ENCODE data around the gene MEIS1.

Gene MEIS1

GRCh38 chr2:66408905-66409304, 26.0 kb upstream of the MEIS1 start:
- Histone ChIP-seq H3F3A (ENCODE audit: control insufficient read depth, insufficient read depth) (no peaks in the 10 kb centered on the region), H3K9me3 (ENCODE audit: control insufficient read depth, insufficient read depth, low read length) (no peaks in the 10 kb centered on the region), H3K27me3 (ENCODE audit: control insufficient read depth, low read length) (0 out of 2 replicates have a peak, but pooled peaks cover 5% of the 10 kb centered on the region), H3K4me2 (ENCODE audit: low read length) (no peak overlapping the region), H4K20me1 (ENCODE audit: control insufficient read depth, insufficient read depth, low read depth, low read length) (no peaks in the 10 kb centered on the region), H3K4me3 (ENCODE audit: low read length) (no peak overlapping the region), H3K79me2 (ENCODE audit: control insufficient read depth, low read length) (no peaks in the 10 kb centered on the region), H3K9me2 (replicated peaks; ENCODE audit: control insufficient read depth, low read length) (no peaks in the 10 kb centered on the region), H3K4me1 (ENCODE audit: control insufficient read depth, low read length) (no peaks in the 10 kb centered on the region), H3K36me3 (ENCODE audit: control insufficient read depth, low read length) (no peaks in the 10 kb centered on the region), H3K27ac (ENCODE audit: low read depth, low read length) (no peak overlapping the region)
- TF ChIP-seq EZH2phosphoT487 (IDR thresholded peaks at IDR 0.05; ENCODE audit: borderline replicate concordance, low read length), result no peak
- TF ChIP-seq, protein P1, sequence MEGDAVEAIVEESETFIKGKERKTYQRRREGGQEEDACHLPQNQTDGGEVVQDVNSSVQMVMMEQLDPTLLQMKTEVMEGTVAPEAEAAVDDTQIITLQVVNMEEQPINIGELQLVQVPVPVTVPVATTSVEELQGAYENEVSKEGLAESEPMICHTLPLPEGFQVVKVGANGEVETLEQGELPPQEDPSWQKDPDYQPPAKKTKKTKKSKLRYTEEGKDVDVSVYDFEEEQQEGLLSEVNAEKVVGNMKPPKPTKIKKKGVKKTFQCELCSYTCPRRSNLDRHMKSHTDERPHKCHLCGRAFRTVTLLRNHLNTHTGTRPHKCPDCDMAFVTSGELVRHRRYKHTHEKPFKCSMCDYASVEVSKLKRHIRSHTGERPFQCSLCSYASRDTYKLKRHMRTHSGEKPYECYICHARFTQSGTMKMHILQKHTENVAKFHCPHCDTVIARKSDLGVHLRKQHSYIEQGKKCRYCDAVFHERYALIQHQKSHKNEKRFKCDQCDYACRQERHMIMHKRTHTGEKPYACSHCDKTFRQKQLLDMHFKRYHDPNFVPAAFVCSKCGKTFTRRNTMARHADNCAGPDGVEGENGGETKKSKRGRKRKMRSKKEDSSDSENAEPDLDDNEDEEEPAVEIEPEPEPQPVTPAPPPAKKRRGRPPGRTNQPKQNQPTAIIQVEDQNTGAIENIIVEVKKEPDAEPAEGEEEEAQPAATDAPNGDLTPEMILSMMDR (IDR thresholded peaks at IDR 0.05; ENCODE audit: low read depth, low read length, poor library complexity, severe bottlenecking), result no peak

DNA sequence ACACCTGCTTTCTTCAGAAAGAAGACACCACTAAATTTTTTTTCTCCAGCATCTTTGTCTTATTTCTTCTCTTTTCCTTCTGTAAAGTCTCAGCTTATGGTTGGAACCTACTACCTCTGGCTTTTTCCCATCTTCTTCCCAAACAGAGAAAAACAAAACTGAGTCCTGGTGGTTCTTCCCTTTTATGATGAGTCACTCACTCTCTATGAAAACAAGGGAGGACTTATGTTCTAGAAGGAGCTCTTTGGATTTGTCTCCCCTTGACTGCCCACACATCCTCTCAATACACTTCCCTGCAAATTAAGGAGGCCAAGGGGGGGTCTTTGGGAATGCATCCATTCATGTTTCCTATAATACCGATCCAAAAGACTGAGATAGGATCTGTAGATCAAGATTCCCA, 22.1 kb upstream of the MEIS1 start:
- H3K79me2 ChIP-seq (ENCODE audit: control insufficient read depth, low read length), result no peaks in the 10 kb centered on the region
- 0 out of 2 replicates have a peak, but pooled peaks cover 5% of the 10 kb centered on the region for H3K27me3 ChIP-seq (ENCODE audit: control insufficient read depth, low read length)
- TF ChIP-seq, protein P1 (IDR thresholded peaks at IDR 0.05; ENCODE audit: low read depth, low read length, poor library complexity, severe bottlenecking), result no peak
- no peak for TF ChIP-seq EZH2phosphoT487 (IDR thresholded peaks at IDR 0.05; ENCODE audit: borderline replicate concordance, low read length)
- H4K20me1 ChIP-seq (ENCODE audit: control insufficient read depth, insufficient read depth, low read depth, low read length), result no peaks in the 10 kb centered on the region
- no peaks in the 10 kb centered on the region for H3K4me1 ChIP-seq (ENCODE audit: control insufficient read depth, low read length)
- H3F3A ChIP-seq (ENCODE audit: control insufficient read depth, insufficient read depth), result no peaks in the 10 kb centered on the region
- no peak overlapping the region for H3K27ac ChIP-seq (ENCODE audit: low read depth, low read length)
- H3K4me2 ChIP-seq (ENCODE audit: low read length), result no peak overlapping the region
- H3K9me3 ChIP-seq (ENCODE audit: control insufficient read depth, insufficient read depth, low read length), result no peaks in the 10 kb centered on the region
- H3K4me3 ChIP-seq (ENCODE audit: low read length), result no peak overlapping the region
- H3K9me2 ChIP-seq (replicated peaks; ENCODE audit: control insufficient read depth, low read length), result no peaks in the 10 kb centered on the region
- H3K36me3 ChIP-seq (ENCODE audit: control insufficient read depth, low read length), result no peaks in the 10 kb centered on the region

DNA sequence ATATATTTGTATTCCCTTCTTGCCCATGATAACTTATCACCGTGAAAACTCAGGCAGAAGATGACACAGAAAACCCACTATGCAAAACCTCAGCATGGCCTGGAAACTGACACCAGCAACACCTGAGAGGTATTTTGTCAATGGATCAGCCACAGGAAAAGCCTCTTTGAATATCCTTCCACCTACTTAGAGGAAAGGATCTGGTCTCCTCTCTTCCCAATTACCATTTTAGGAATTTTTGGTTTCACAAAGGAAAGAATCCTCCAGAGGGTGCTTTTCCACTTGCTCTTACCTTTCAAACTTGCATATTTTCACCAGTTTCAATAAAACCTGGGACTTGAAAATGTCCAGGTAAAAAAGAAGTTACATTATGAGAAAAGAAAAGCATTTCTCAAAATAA, 20.0 kb upstream of the MEIS1 start:
- Histone ChIP-seq H3K4me1 (ENCODE audit: control insufficient read depth, low read length) (no peaks in the 10 kb centered on the region), H4K20me1 (ENCODE audit: control insufficient read depth, insufficient read depth, low read depth, low read length) (no peaks in the 10 kb centered on the region), H3K36me3 (ENCODE audit: control insufficient read depth, low read length) (no peaks in the 10 kb centered on the region), H3K9me3 (ENCODE audit: control insufficient read depth, insufficient read depth, low read length) (no peaks in the 10 kb centered on the region), H3K27me3 (ENCODE audit: control insufficient read depth, low read length) (0 out of 2 replicates have a peak, but pooled peaks cover 5% of the 10 kb centered on the region), H3K9me2 (replicated peaks; ENCODE audit: control insufficient read depth, low read length) (no peaks in the 10 kb centered on the region), H3K27ac (ENCODE audit: low read depth, low read length) (no peak overlapping the region), H3K79me2 (ENCODE audit: control insufficient read depth, low read length) (no peaks in the 10 kb centered on the region), H3K4me3 (ENCODE audit: low read length) (no peak overlapping the region), H3F3A (ENCODE audit: control insufficient read depth, insufficient read depth) (no peaks in the 10 kb centered on the region), H3K4me2 (ENCODE audit: low read length) (no peak overlapping the region)
- TF ChIP-seq, protein P1 (IDR thresholded peaks at IDR 0.05; ENCODE audit: low read depth, low read length, poor library complexity, severe bottlenecking), result no peak
- no peak for TF ChIP-seq EZH2phosphoT487 (IDR thresholded peaks at IDR 0.05; ENCODE audit: borderline replicate concordance, low read length)
